Uterus (tissue), 2 donors: ENCODE measurements around the gene METTL18.

Experiments
- CTCF ChIP-seq, 4 experiments: fragments of 200-600 bp in 2 of 4; fragments of 450-650 bp in 2 of 4; sonication (generic) in 2 of 4; IDR thresholded peaks; one replicate each; pipeline ENCODE4 v1.5.1; 2016 to 2019; ENCODE audit warnings: antibody characterized with exemption in 4 of 4, mild to moderate bottlenecking in 2 of 4, moderate library complexity in 1 of 4
- POLR2A ChIP-seq, 2 donors: fragments of 450-650 bp; IDR thresholded peaks; one replicate each; pipeline ENCODE4 v1.6.1; 2016; ENCODE audit warnings: antibody characterized with exemption in 2 of 2, mild to moderate bottlenecking in 1 of 2, moderate library complexity in 1 of 2

GRCh38 chr1:169833179-169833901, 38.6 kb upstream of the METTL18 start:
- no peak for TF ChIP-seq POLR2A (IDR thresholded peaks at IDR 0.05)
- TF ChIP-seq CTCF (IDR thresholded peaks at IDR 0.05) = no peak
